A673 (cell line): ENCODE measurements around the gene SLC26A11. TPM values are rescaled to one million over a fixed set of nuclear protein-coding genes. Genes with fewer than 3 reads are reported as not detected.
A peak's percentile ranks its signal among the peaks of the same experiment; 100 is the strongest.

Experiments
- BruUV-seq: library from RNA; stranded (reverse); fragments of 400-500 nt; replicated peaks from 2 replicates; lab custom pipeline; 2021; lab: Mats Ljungman, UMichigan
- CTCF ChIA-PET: fragments of 300-600 bp; sonication (Branson Sonifier 250); formaldehyde crosslinking; loops from one replicate; lab custom pipeline; 2022; ENCODE audit warnings: antibody characterized with exemption; lab: Charles Lee
- POLR2A ChIA-PET: fragments of 300-600 bp; sonication (Branson Sonifier 250); formaldehyde crosslinking; loops from one replicate; lab custom pipeline; 2022; ENCODE audit warnings: antibody characterized with exemption; ENCODE audit not compliant: low non-redundant PET; lab: Charles Lee
- DNase-seq: peaks from one replicate; pipeline ENCODE4 v3.0.0-alpha.2; 2015; ENCODE audit warnings: low spot score
- H3K27ac ChIP-seq: fragments of 200-600 bp; sonication (generic); 2 replicates; pipeline ENCODE4 v1.5.1; 2016; ENCODE audit warnings: mixed run types, low read depth, mild to moderate bottlenecking, mixed read lengths, antibody characterized with exemption, low read length; ENCODE audit not compliant: poor library complexity, severe bottlenecking
- H3K27me3 ChIP-seq: fragments of 200-600 bp; sonication (generic); replicated peaks from 2 replicates; pipeline ENCODE4 v1.6.1; 2017; ENCODE audit warnings: mixed run types, low read depth, mild to moderate bottlenecking, mixed read lengths, antibody characterized with exemption, low read length; ENCODE audit not compliant: insufficient read depth, poor library complexity
- H3K36me3 ChIP-seq: fragments of 200-600 bp; sonication (generic); 2 replicates; pipeline ENCODE4 v1.6.1; 2016; ENCODE audit warnings: mixed run types, mild to moderate bottlenecking, mixed read lengths, antibody characterized with exemption, low read length; ENCODE audit not compliant: insufficient read depth, poor library complexity, severe bottlenecking
- H3K4me1 ChIP-seq: fragments of 200-600 bp; sonication (generic); 2 replicates; pipeline ENCODE4 v1.6.1; 2017; ENCODE audit warnings: mixed run types, mild to moderate bottlenecking, mixed read lengths, antibody characterized with exemption, low read length; ENCODE audit not compliant: insufficient read depth, poor library complexity, severe bottlenecking
- H3K4me3 ChIP-seq: fragments of 200-600 bp; sonication (generic); 2 replicates; pipeline ENCODE4 v1.5.1; 2016; ENCODE audit warnings: low read depth, mixed run types, mild to moderate bottlenecking, mixed read lengths, low read length; ENCODE audit not compliant: poor library complexity, severe bottlenecking
- H3K9me3 ChIP-seq: fragments of 200-600 bp; sonication (generic); 2 replicates; pipeline ENCODE4 v1.6.1; 2016; ENCODE audit warnings: mixed run types, low read depth, mild to moderate bottlenecking, mixed read lengths, antibody characterized with exemption, low read length; ENCODE audit not compliant: poor library complexity, severe bottlenecking
- EZH2 ChIP-seq: fragments of 200-600 bp; sonication (generic); IDR thresholded peaks from 2 replicates; pipeline ENCODE4 v1.6.1; 2017; ENCODE audit warnings: borderline replicate concordance, low read depth, mild to moderate bottlenecking, mixed read lengths, antibody characterized with exemption, low read length; ENCODE audit not compliant: poor library complexity, severe bottlenecking
- intact Hi-C: fragments of 100-400 bp; cut with micrococcal nuclease; formaldehyde crosslinking; loops from one replicate; pipeline ENCODE4 v1.10.0; 2022; ENCODE audit not compliant: unreplicated experiment
- total RNA-seq: library from RNA; stranded (reverse); gene quantifications from 2 replicates; pipeline ENCODE4 v1.2.3, GENCODE V29; 2021
- TF ChIP-seq, protein P1 (sequence below): fragments of 300-800, 200-600 bp; sonication (generic); conservative IDR thresholded peaks from 2 replicates; pipeline ENCODE4 v1.5.1; 2017; ENCODE audit warnings: low read depth, mild to moderate bottlenecking, antibody characterized with exemption, low read length, moderate library complexity, mixed read lengths

The SLC26A11 gene
- total RNA-seq, 1 experiment from 2014 or later, result 23.5 TPM

DNA sequence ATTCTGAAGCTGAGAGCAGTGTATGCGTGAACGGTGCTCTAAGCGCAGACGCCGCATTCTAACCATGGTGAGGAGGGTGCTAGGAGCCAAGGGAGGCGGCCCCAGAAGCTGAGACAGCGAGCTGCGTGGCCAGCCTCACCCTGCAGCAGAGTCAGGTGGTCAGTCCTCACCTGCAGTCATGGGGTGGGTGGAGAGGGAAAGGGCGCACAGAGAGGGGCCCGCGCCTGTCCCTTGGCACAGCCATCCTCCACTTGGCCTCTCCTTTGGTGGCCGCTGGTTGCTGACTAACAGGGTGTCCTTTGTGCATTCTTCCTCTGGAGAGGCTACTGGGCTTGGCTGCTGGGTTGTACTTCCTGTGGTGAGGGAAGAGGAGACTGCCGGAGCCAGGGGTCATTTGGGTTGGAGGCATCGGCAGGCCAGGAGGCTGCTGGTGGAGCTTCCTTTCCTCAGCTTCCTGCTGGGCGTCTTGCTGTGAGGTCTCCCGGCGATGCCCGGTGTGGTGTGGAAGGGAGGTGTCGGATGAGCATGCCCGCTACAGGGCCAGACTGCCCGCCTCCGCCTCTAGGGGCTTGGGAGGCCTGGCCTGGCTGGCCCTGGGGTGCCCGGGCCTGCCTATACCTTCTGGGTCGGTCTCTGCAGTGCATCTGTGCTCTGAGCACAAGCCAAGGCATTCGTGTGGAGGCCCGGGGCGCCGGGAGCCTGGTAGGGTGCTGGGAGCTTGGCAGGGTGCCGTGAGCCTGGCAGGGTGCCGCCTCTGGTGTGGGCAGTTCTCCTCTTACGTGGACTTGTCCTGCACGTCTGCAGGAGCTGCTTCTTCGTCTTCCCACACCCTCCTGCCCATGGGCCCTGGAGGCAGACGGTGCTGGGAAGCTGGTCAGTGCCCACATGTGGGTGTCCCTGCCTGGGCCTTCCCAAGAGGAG lies 57.8 kb downstream of the SLC26A11 start:
- no peaks in the 10 kb centered on the region for H3K27me3 ChIP-seq
- POLR2A ChIA-PET, result no interaction called here
- H3K27ac ChIP-seq, result no peak overlapping the region
- CTCF ChIA-PET, result no interaction called here
- no peaks in the 10 kb centered on the region for H3K9me3 ChIP-seq
- DNase-seq, result no peak
- no peak overlapping the region for H3K4me3 ChIP-seq
- peaks cover 4% of the 10 kb centered on the region for H3K36me3 ChIP-seq
- TF ChIP-seq EZH2, result no peak
- TF ChIP-seq, protein P1, sequence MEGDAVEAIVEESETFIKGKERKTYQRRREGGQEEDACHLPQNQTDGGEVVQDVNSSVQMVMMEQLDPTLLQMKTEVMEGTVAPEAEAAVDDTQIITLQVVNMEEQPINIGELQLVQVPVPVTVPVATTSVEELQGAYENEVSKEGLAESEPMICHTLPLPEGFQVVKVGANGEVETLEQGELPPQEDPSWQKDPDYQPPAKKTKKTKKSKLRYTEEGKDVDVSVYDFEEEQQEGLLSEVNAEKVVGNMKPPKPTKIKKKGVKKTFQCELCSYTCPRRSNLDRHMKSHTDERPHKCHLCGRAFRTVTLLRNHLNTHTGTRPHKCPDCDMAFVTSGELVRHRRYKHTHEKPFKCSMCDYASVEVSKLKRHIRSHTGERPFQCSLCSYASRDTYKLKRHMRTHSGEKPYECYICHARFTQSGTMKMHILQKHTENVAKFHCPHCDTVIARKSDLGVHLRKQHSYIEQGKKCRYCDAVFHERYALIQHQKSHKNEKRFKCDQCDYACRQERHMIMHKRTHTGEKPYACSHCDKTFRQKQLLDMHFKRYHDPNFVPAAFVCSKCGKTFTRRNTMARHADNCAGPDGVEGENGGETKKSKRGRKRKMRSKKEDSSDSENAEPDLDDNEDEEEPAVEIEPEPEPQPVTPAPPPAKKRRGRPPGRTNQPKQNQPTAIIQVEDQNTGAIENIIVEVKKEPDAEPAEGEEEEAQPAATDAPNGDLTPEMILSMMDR, result no peak
- H3K4me1 ChIP-seq, result no peaks in the 10 kb centered on the region
- intact Hi-C loops, result no loop called here
- BruUV-seq, result no TSS peak

DNA sequence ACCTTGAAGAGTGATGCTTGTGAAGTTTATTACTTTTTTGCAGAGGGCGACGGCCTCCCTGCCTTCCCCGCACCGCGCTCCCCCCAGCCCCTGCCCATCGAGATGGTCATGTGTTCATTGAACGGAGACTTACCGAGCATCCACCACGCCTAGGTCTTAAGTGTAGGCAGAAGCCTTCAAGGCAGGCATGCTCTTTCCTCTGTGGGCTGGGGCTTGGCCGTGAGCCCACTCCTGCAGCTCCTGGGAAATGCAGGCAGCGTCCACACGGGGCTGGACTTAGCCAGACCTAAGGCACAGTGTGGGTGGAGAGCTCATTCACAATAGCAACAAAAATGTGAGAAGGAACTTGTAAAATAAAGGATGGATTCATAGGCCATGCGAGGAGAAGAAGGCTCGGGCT lies 59.7 kb downstream of the SLC26A11 start:
- TF ChIP-seq, protein P1, result no peak
- TF ChIP-seq EZH2, result no peak
- Histone ChIP-seq H3K9me3 (no peaks in the 10 kb centered on the region), H3K27ac (no peak overlapping the region), H3K4me3 (no peak overlapping the region), H3K27me3 (no peaks in the 10 kb centered on the region), H3K36me3 (peaks cover 4% of the 10 kb centered on the region), H3K4me1 (no peaks in the 10 kb centered on the region)
- intact Hi-C loops, result no loop called here
- BruUV-seq, result no TSS peak
- ChIA-PET CTCF (no interaction called here), POLR2A (interaction anchor here (0.7 kb wide), 1 partner anchor 178 kb away, joined by 3 read pairs; no protein-coding TSS in a partner anchor)
- peak; percentile 37 for DNase-seq

DNA sequence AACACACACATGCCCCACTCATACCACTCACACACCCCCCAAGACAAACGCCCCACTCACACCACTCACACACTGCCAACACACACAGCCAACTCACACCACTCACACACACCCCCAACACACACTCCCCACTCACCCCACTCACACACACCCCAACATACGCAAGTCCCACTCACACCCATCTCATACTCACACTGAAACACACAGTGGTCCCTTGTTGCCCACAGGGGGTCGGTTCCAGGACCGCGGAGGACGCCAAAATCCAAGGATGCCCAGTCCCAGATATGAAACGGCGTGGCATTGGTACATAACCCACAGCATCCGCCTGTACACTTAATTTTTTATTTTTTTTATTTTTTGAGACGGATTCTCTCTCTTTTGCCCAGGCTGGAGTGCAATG lies 61.3 kb downstream of the SLC26A11 start:
- CTCF ChIA-PET, result no interaction called here
- POLR2A ChIA-PET, result no interaction called here

More for the DNA sequence above, 61.3 kb downstream of the SLC26A11 start:
- H3K27ac ChIP-seq, result no peak overlapping the region
- DNase-seq, result no peak
- no peaks in the 10 kb centered on the region for H3K4me1 ChIP-seq
- H3K36me3 ChIP-seq, result peaks cover 4% of the 10 kb centered on the region
- no peaks in the 10 kb centered on the region for H3K27me3 ChIP-seq
- no TSS peak for BruUV-seq
- TF ChIP-seq, protein P1, result no peak
- no peak for TF ChIP-seq EZH2
- no peak overlapping the region for H3K4me3 ChIP-seq
- no peaks in the 10 kb centered on the region for H3K9me3 ChIP-seq
- intact Hi-C loops, result no loop called here
